Measurements from ENCODE around the gene CSNK2A1. TPM values are rescaled to one million over a fixed set of nuclear protein-coding genes. Genes with fewer than 3 reads are reported as not detected.
"Not testable (repeated sequence)": the region's sequence is repeated elsewhere in the genome, so short reads cannot be mapped to it uniquely, and the experiment has no call there.

The CSNK2A1 gene
- 100 to 1,000 TPM; 141 to 145 TPM for total RNA-seq

DNA sequence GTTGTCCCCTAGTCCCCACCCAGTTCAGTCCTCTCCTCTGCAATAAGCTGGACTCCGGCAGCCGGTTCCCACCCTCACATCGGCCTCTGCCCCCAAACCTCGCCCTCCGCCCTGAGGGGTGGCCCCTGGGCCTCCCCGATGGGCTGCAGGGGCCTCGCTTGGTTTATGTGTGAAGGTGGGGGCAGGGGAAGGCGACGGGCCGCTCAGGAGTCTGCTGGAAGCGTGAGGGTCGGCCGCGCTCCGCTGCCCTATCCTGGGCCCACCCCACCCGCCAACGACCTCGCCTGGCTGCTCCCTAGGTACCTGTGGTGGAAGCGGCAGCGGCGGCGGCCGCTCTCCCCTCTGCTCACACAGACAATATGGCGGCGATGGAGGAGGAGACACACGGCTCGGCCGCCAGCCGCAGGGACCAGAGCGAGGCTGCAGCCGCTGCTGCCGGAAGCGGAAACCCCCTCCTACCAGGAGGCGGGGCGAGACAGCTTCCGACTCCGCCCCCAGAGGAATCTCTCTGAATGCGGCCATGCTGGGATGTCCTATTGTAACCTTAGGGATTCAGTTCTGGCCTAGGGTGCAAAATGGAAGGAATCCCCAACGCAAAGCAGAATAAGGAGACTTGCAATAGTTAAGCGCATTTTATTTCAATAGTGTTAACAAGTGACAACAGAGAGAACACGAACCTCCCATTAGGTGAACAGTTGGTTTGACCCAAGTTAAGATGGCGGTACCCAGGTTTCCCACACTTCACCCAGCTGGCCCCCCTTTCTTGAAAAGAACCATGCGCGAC is at the start of gene CSNK2A1:
CSNK2A1 (minus strand) TSS at position 422 of the 784 bp plus-strand sequence. CDS start 35,239 bp downstream, outside the sequence.
- Mint-ChIP-seq H3K27ac (peak within 1 kb of the TSS; percentile 98), H3K27me3 (no peaks in the 10 kb centered on the region), H3K36me3 (ENCODE audit: low read depth) (peaks cover 26% of the 10 kb centered on the region), H3K4me3 (peak within 1 kb of the TSS; percentile 89), H3K4me1 (peaks cover 29% of the 10 kb centered on the region), H3K9me3 (peaks cover 5% of the 10 kb centered on the region)
- peak; percentile 99 for ATAC-seq (replicated peaks)

DNA sequence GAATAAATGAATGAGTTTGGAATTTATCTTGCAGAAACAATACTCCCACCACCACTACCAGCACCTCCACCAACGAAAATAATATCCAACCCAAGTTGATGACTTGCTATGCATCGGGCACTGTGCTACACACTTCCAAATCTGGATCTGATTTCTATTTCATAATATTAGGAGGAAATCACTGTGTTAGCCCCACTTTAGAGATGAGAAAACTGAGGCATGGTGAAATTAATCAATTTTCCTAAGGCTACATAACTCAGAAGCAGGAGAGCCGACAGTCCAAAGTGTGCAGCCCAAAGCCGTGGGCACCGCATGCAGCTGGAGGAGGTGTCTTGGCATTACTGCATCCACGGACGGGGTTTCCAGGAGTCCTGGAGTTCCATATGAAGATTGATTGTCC is 48.9 kb upstream of the CSNK2A1 start:
- peaks cover 11% of the 10 kb centered on the region for H3K4me1 Mint-ChIP-seq
- no peaks in the 10 kb centered on the region for H3K9me3 Mint-ChIP-seq
- H3K36me3 Mint-ChIP-seq (ENCODE audit: low read depth): no peaks in the 10 kb centered on the region
- no peak overlapping the region for H3K4me3 Mint-ChIP-seq
- ATAC-seq (replicated peaks): no peak
- peaks cover 9% of the 10 kb centered on the region for H3K27me3 Mint-ChIP-seq
- peak overlapping the region; percentile 5 for H3K27ac Mint-ChIP-seq

DNA sequence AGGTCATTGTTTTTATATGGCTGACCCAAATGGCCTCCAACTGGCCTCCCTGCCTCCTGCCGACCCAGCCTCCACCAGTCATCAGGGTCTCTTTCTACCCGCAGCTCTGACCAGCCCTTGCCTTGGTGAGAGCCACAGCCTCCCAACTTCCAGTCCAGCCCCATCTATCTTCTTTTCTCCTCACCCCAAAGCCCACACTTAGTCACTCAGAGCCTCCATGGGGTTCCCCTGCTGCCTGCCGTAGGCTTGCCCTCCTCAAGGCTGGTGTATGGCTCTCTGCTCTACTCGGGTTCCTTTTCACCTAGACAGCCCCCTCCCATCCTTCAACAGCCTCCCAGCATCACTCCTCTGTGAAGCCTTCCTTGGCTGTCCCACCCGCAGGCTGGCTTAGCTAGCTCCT is 48.4 kb upstream of the CSNK2A1 start:
- peak overlapping the region; percentile 5 for H3K27ac Mint-ChIP-seq
- no peaks in the 10 kb centered on the region for H3K36me3 Mint-ChIP-seq (ENCODE audit: low read depth)
- H3K4me3 Mint-ChIP-seq: no peak overlapping the region
- H3K4me1 Mint-ChIP-seq: peaks cover 11% of the 10 kb centered on the region
- ATAC-seq (replicated peaks): peak; percentile 61
- no peaks in the 10 kb centered on the region for H3K9me3 Mint-ChIP-seq
- peaks cover 9% of the 10 kb centered on the region for H3K27me3 Mint-ChIP-seq

DNA sequence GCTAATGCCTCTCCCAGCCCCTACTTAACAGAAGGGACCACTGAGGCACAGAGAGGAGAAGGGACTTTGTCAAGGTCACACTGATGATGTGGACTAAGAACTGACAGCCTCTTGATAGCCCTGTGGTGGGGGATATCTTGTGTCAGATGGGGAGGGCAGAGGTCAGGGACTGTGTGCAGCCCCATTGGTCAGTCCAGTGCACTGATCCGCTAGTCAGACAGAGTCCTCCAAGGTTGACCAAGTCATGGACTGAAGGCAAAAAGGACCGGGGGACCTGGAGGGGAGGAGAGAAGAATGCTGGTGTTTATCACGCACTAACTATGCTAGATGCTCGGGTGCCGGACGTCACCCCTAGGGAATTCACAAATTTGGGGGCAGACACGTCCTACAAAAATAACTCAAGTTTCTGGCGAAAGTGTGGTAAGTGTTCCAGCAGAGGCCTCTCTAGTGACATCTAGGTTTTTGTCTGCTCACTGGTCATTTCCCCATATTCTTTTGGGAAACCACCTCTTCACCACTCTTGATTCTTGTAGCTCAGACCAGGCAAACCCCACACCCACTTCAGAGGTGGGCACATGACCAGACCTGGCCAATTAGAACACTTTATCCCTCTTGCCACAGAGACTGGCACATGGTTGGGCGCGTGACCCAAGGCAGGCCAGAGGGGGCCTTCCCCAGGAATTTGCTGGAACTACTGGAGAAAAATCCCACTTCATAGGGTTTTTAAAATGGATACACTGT is 45.5 kb upstream of the CSNK2A1 start:
- Mint-ChIP-seq H3K4me3 (no peak overlapping the region), H3K27me3 (peaks cover 20% of the 10 kb centered on the region), H3K4me1 (peaks cover 11% of the 10 kb centered on the region), H3K9me3 (no peaks in the 10 kb centered on the region), H3K27ac (no peak overlapping the region), H3K36me3 (ENCODE audit: low read depth) (no peaks in the 10 kb centered on the region)
- peak; percentile 43 for ATAC-seq (replicated peaks)

DNA sequence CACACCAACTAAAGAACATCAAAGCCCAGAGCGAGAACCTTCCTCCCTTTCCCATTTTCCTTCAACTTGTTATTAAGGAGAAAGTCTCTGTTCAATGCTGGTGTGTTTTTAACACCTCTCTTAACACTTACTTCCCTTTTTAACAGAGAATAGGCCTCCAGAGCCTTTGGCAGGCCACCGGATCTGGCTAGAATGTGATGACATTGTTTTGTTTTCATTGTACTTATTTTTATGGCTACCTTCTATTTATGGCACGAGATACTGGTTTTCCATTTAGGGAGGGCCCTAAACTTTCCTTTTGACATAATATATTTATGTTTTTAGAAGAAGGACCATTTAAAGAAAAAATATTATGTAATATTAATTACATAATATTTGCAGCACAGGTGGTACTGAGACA is 44.9 kb upstream of the CSNK2A1 start:
- H3K27me3 Mint-ChIP-seq: peaks cover 21% of the 10 kb centered on the region
- no peak overlapping the region for H3K27ac Mint-ChIP-seq
- no peaks in the 10 kb centered on the region for H3K9me3 Mint-ChIP-seq
- ATAC-seq (replicated peaks): no peak
- H3K4me1 Mint-ChIP-seq: peaks cover 11% of the 10 kb centered on the region
- H3K4me3 Mint-ChIP-seq: no peak overlapping the region
- no peaks in the 10 kb centered on the region for H3K36me3 Mint-ChIP-seq (ENCODE audit: low read depth)

DNA sequence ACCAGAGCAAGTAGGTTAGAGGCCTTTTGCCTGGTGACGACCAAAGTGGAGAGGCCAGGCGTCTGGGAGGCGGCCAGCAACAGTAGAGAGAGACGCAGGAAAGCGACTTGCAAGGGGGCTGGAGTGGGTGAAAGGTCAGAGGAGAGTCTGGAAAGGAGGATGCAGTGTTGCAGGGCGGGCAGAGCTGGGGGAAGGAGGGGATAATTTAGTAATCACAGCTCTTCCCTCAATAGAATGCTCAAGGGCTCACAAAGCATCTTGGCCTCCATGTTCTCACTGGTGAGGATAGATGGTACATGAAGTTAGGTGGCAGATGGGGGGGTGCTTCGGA is 41.3 kb upstream of the CSNK2A1 start:
- Mint-ChIP-seq H3K36me3 (ENCODE audit: low read depth) (no peaks in the 10 kb centered on the region), H3K27ac (no peak overlapping the region), H3K4me3 (no peak overlapping the region), H3K4me1 (no peaks in the 10 kb centered on the region), H3K9me3 (no peaks in the 10 kb centered on the region), H3K27me3 (peaks cover 18% of the 10 kb centered on the region)
- no peak for ATAC-seq (replicated peaks)

DNA sequence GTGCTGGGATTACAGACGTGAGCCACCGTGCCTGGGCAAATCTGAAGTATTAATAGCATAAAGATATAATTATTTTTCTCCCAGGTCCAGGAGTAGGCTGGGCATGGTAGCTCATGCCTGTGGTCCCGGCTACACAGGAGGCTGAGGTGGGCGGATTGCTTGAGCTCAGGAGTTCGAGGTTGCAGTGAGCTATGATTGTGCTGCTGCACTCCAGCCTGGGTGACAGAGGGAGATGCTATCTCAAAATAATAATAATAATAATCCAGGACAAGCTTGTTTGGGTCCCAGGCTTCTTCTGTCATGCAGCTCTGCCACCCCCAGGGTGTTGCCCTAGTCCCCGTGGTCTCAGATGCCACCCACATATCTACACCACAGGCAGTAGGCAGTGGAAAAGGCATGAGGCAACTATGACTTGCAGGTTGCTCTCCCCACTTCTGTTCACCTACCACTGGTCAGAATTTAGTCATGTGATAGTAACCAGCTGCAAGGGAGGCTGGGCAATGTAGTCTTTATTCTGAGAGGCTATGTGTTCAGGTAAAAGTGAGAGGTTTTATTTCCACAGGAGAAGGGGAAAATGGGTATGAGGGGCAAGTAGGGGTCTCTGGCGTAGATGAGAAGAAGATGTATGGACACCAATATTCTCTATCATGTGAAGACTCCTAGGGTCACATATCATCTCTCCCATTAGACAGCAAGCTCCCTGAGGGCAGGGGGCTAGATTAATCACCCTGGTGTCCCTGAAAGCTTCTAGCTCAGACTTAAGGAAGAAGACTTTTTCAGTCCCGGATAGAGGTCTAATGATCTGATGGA is 40.8 kb upstream of the CSNK2A1 start:
- H3K4me1 Mint-ChIP-seq: no peaks in the 10 kb centered on the region
- H3K36me3 Mint-ChIP-seq (ENCODE audit: low read depth): no peaks in the 10 kb centered on the region
- H3K4me3 Mint-ChIP-seq: no peak overlapping the region
- H3K27me3 Mint-ChIP-seq: peaks cover 18% of the 10 kb centered on the region
- ATAC-seq (replicated peaks): peak; percentile 59
- no peak overlapping the region for H3K27ac Mint-ChIP-seq
- H3K9me3 Mint-ChIP-seq: no peaks in the 10 kb centered on the region

DNA sequence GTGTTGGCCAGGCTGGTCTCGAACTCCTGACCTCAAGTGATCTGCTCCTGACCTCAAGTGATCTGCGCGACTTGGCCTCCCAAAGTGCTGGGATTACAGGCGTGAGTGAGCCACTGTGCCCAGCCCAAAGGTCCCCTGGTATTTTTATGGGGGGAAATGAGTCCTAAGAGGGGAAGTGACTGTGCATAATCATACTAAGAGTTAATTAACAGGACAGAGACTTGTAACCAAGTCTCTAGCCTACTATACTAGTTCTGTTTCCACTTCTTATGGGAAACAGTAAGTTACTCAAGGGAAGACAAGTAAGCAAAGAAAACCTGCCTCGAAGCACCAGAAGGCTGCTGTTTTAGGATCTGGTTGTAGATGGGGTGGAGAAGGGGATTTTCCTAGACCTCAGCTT is 38.6 kb upstream of the CSNK2A1 start:
- Mint-ChIP-seq H3K36me3 (ENCODE audit: low read depth) (no peaks in the 10 kb centered on the region), H3K4me3 (no peak overlapping the region), H3K27ac (no peak overlapping the region), H3K4me1 (no peaks in the 10 kb centered on the region), H3K9me3 (no peaks in the 10 kb centered on the region), H3K27me3 (peaks cover 18% of the 10 kb centered on the region)
- ATAC-seq (replicated peaks): no peak

DNA sequence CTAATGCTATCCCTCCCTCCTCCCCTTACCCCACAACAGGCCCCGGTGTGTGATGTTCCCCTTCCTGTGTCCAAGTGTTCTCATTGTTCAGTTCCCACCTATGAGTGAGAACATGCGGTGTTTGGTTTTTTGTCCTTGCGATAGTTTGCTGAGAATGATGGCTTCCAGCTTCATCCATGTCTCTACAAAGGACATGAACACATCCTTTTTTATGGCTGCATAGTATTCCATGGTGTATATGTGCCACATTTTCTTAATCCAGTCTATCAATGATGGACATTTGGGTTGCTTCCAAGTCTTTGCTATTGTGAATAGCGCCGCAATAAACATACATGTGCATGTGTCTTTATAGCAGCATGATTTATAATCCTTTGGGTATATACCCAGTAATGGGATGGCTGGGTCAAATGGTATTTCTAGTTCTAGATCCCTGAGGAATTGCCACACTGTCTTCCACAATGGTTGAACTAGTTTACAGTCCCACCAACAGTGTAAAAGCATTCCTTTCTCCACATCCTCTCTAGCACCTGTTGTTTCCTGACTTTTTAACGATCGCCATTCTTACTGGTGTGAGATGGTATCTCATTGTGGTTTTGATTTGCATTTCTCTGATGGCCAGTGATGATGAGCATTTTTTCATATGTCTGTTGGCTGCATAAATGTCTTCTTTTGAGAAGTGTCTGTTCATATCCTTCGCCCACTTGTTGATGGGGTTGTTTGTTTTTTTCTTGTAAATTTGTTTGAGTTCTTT is 35.5 kb upstream of the CSNK2A1 start:
- H3K9me3 Mint-ChIP-seq; H3K4me3 Mint-ChIP-seq; H3K27ac Mint-ChIP-seq; H3K36me3 Mint-ChIP-seq (ENCODE audit: low read depth); ATAC-seq (replicated peaks); H3K4me1 Mint-ChIP-seq: not testable (repeated sequence)
- peaks cover 17% of the 10 kb centered on the region for H3K27me3 Mint-ChIP-seq

DNA sequence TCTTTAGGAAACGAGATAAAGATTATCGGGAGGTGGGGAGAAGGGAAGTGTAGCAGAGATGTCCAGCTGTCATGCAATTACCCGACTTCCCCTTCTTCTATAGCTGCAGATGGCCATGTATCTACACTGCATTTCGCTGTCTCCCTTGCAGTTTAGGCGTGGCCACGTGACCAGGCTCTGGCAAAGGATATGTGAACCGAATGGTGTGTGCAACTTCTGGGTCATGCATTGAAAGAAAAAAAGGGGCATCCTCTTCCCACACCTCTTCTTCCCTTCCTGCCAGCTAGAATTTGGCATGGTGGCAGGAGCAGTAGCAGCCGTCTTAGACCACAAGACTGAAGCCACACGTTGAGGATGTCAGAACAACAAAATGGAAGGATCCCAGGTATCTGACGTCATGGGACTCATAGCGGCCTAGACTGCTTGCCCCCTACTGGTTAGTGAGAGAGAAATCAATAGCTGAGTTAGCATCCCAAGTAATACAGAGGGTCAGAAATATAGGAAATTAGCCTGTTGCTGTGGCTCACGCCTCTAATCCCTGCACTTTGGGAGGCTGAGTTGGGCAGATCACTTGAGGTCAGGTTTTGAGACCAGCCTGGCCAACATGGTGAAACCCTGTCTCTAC is 33.7 kb upstream of the CSNK2A1 start:
- H3K4me1 Mint-ChIP-seq: no peaks in the 10 kb centered on the region
- H3K36me3 Mint-ChIP-seq (ENCODE audit: low read depth): no peaks in the 10 kb centered on the region
- H3K27me3 Mint-ChIP-seq: peaks cover 29% of the 10 kb centered on the region
- H3K27ac Mint-ChIP-seq: no peak overlapping the region
- H3K9me3 Mint-ChIP-seq: no peaks in the 10 kb centered on the region
- H3K4me3 Mint-ChIP-seq: no peak overlapping the region
- ATAC-seq (replicated peaks): no peak

DNA sequence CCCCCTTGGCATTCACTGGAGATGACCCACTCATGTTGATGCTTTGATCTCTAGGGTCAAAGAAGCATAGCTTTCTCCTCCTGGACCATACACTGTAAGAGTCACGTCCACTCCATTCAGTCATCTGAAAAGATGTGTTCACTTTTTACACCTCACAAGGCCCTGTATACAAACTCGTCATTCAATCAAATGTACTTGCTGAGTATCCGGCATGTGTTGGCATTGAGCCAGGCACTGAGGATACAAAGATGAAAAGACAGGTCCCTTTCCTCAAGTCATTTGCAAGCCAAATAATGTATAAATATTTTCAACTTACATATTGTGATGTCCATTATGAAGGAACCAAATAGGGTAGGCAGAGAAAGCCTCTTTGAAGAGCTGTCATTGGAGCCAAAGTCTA is 32.6 kb upstream of the CSNK2A1 start:
- no peak overlapping the region for H3K4me3 Mint-ChIP-seq
- no peak for ATAC-seq (replicated peaks)
- H3K4me1 Mint-ChIP-seq: no peaks in the 10 kb centered on the region
- H3K27me3 Mint-ChIP-seq: peaks cover 32% of the 10 kb centered on the region
- no peaks in the 10 kb centered on the region for H3K36me3 Mint-ChIP-seq (ENCODE audit: low read depth)
- H3K9me3 Mint-ChIP-seq: no peaks in the 10 kb centered on the region
- no peak overlapping the region for H3K27ac Mint-ChIP-seq

DNA sequence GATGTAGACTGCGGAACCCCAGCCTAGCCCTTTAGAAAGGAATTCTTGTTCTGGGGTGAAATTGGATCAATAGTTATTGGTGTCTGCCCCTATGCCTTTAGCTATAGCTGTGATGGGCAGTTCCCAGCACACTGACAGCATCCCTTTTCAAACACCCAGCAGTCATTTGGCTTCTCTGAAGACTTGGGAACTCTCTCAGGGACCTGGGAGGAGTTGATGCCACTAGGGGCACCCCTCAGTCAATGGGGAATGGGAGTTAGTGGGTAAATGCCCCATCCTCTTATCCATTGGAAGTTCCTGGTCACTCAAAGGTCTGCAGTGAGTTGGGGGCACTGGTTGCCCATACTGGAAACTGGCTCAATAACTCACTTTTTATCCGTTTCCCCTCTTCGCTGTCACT is 31.6 kb upstream of the CSNK2A1 start:
- H3K4me1 Mint-ChIP-seq: no peaks in the 10 kb centered on the region

DNA sequence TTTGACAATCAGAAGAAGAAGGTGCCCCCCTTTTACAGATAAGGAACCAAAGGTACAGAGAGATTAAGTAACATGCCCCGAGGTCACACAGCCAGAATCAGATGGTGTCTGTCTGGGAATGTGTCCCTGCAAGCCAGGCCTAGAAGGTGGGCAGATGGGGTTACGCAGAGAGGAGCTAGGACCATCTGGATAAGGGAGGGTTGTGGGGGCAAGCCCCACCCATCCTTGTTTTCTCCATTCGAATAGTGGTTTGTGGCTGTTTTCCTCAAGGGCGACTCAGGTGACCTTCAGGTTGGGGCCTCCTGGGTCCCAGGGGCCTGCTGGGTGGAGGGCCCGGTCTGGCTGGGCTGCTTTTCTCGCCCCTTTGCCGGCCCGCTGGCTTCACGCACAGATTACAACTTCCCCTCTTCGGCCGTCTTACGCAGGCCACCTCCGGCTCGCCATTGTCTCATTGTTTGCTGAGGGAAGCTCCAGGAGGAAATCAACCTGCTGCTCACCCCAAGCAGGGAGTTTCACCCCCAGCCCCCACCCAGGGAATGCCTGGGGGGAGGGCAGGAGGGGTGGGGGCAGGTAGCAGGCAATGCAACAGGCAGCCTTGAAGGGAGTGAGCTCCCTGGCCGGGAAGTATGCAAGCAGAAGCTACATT is 30.8 kb upstream of the CSNK2A1 start:
- no peaks in the 10 kb centered on the region for H3K4me1 Mint-ChIP-seq
- H3K36me3 Mint-ChIP-seq (ENCODE audit: low read depth): no peaks in the 10 kb centered on the region
- peaks cover 32% of the 10 kb centered on the region for H3K27me3 Mint-ChIP-seq
- H3K4me3 Mint-ChIP-seq: no peak overlapping the region
- no peak overlapping the region for H3K27ac Mint-ChIP-seq
- ATAC-seq (replicated peaks): no peak
- no peaks in the 10 kb centered on the region for H3K9me3 Mint-ChIP-seq

More for the DNA sequence above, 31.6 kb upstream of the CSNK2A1 start:
- H3K27me3 Mint-ChIP-seq: peaks cover 32% of the 10 kb centered on the region
- no peaks in the 10 kb centered on the region for H3K9me3 Mint-ChIP-seq
- H3K36me3 Mint-ChIP-seq (ENCODE audit: low read depth): no peaks in the 10 kb centered on the region
- no peak for ATAC-seq (replicated peaks)
- H3K4me3 Mint-ChIP-seq: no peak overlapping the region
- H3K27ac Mint-ChIP-seq: no peak overlapping the region
